ENCODE data around the gene ADGRV1. TPM values are rescaled to one million over a fixed set of nuclear protein-coding genes. Genes with fewer than 3 reads are reported as not detected.
A peak's percentile ranks its signal among the peaks of the same experiment; 100 is the strongest.

ADGRV1 gene
- total RNA-seq, 2 donors from 2014 or later = 97.6 to 117 TPM

GRCh38 chr5:90707698-90708097, 149.1 kb downstream of the ADGRV1 start:
- Histone ChIP-seq H3K4me1 (ENCODE audit: control insufficient read depth, insufficient read depth, low read length) (no peaks in the 10 kb centered on the region), H3K27ac (ENCODE audit: low read depth, low read length) (no peak overlapping the region), H3K27me3 (ENCODE audit: control insufficient read depth, insufficient read depth, low read length, poor library complexity, severe bottlenecking) (no peaks in the 10 kb centered on the region), H3K9me3 (ENCODE audit: control insufficient read depth, low read length) (no peaks in the 10 kb centered on the region), H3K36me3 (ENCODE audit: control insufficient read depth, insufficient read depth, low read length) (peaks cover 21% of the 10 kb centered on the region), H3K9ac (ENCODE audit: extremely low read depth, low read length, poor library complexity, severe bottlenecking) (no peak overlapping the region), H3K4me3 (ENCODE audit: low read length) (no peak overlapping the region)
- Mint-ChIP-seq H3K4me1 (no peaks in the 10 kb centered on the region), H3K4me3 (no peak overlapping the region), H3K27me3 (ENCODE audit: insufficient read depth) (no peaks in the 10 kb centered on the region), H3K36me3 (ENCODE audit: low read depth) (peaks cover 27% of the 10 kb centered on the region), H3K27ac (peak overlapping the region; percentile 11), H3K9me3 (no peaks in the 10 kb centered on the region)
- TF ChIP-seq CTCF (conservative IDR thresholded peaks at IDR 0.05) = no peak
- no CpG with 5 or more reads among the region's 1 CpG for WGBS, 2 experiments (ENCODE audit: insufficient coverage in 1 of 2, insufficient read length in 1 of 2)
- no peak for DNase-seq

- Histone ChIP-seq H3K4me1 (ENCODE audit: control insufficient read depth, insufficient read depth, low read length) (no peaks in the 10 kb centered on the region), H3K36me3 (ENCODE audit: control insufficient read depth, insufficient read depth, low read length) (peaks cover 16% of the 10 kb centered on the region), H3K9ac (ENCODE audit: extremely low read depth, low read length, poor library complexity, severe bottlenecking) (no peak overlapping the region), H3K27me3 (ENCODE audit: control insufficient read depth, insufficient read depth, low read length, poor library complexity, severe bottlenecking) (no peaks in the 10 kb centered on the region), H3K4me3 (ENCODE audit: low read length) (no peak overlapping the region), H3K9me3 (ENCODE audit: control insufficient read depth, low read length) (no peaks in the 10 kb centered on the region), H3K27ac (ENCODE audit: low read depth, low read length) (no peak overlapping the region)
- TF ChIP-seq CTCF (conservative IDR thresholded peaks at IDR 0.05) = peak; percentile 85
- no peak overlapping the region for H3K27ac Mint-ChIP-seq
- no peaks in the 10 kb centered on the region for H3K4me1 Mint-ChIP-seq
- no peaks in the 10 kb centered on the region for H3K9me3 Mint-ChIP-seq
- peak; percentile 81 for DNase-seq
- no peak overlapping the region for H3K4me3 Mint-ChIP-seq
- H3K36me3 Mint-ChIP-seq (ENCODE audit: low read depth) = peaks cover 21% of the 10 kb centered on the region
- WGBS, 2 experiments (ENCODE audit: insufficient coverage in 1 of 2, insufficient read length in 1 of 2) = 100% methylated on average over 1 of the region's 1 CpG; no CpG with 5 or more reads in 1 of the 2 experiments
- H3K27me3 Mint-ChIP-seq (ENCODE audit: insufficient read depth) = no peaks in the 10 kb centered on the region
These were observed 150.9 kb downstream of the ADGRV1 start for GRCh38 chr5:90709323-90710155.

GRCh38 chr5:90718387-90718786, 159.8 kb downstream of the ADGRV1 start:
- H3K36me3 ChIP-seq (ENCODE audit: control insufficient read depth, insufficient read depth, low read length) = peaks cover 22% of the 10 kb centered on the region
- H3K36me3 Mint-ChIP-seq (ENCODE audit: low read depth) = peaks cover 25% of the 10 kb centered on the region
- H3K4me1 Mint-ChIP-seq = no peaks in the 10 kb centered on the region
- no peaks in the 10 kb centered on the region for H3K9me3 Mint-ChIP-seq
- no peaks in the 10 kb centered on the region for H3K9me3 ChIP-seq (ENCODE audit: control insufficient read depth, low read length)
- H3K27ac Mint-ChIP-seq = no peak overlapping the region
- H3K4me3 ChIP-seq (ENCODE audit: low read length) = no peak overlapping the region
- no peak overlapping the region for H3K4me3 Mint-ChIP-seq
- no peak overlapping the region for H3K9ac ChIP-seq (ENCODE audit: extremely low read depth, low read length, poor library complexity, severe bottlenecking)
- H3K4me1 ChIP-seq (ENCODE audit: control insufficient read depth, insufficient read depth, low read length) = no peaks in the 10 kb centered on the region
- H3K27me3 ChIP-seq (ENCODE audit: control insufficient read depth, insufficient read depth, low read length, poor library complexity, severe bottlenecking) = no peaks in the 10 kb centered on the region
- no peak overlapping the region for H3K27ac ChIP-seq (ENCODE audit: low read depth, low read length)
- no peak for TF ChIP-seq CTCF (conservative IDR thresholded peaks at IDR 0.05)
- DNase-seq = no peak
- no peaks in the 10 kb centered on the region for H3K27me3 Mint-ChIP-seq (ENCODE audit: insufficient read depth)

All from endodermal cell (in vitro differentiated cells).